ENCODE data around the gene CD2AP.

DNA sequence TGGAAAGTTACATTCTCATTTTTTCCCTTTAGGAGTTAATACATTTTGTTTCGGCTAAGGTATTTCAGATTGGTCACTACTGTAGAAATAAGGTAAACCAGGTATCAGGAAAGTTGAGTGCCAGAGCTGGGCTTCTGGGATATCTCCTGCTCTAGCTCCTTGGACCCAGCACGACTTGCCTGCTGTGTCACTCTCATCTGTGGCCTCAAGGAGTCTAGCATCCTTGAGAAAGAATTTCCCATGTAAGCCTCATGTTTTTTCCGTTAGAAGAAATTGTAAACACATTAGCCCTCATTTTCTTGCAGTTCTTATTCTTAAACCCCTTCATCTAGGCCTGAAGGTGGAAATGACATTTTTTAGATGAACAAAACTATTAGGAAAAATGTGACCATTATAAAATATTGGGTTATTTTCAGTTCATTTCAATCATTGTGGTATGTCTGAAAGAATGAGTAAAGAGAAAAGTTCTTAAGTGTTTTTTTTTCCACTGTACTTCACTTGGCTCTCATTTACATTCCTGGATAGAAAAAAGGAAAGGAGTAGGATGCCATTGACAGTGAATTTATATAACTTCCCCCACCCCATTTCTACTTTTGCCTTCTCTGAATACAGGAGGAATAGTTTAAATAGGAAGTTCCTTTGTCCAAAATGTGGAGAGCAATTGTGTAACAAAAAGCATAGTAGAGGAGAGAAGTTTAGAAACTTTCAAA lies 46.7 kb downstream of the CD2AP start:
- TF ChIP-seq POLR2A (IDR thresholded peaks at IDR 0.05; ENCODE audit: low read depth, low read length): no peak
- no peak for TF ChIP-seq POLR2AphosphoS5 (IDR thresholded peaks at IDR 0.05; ENCODE audit: low read depth, low read length)

Measured in GM12892 (cell line).